HG03378 (cell line): ENCODE data around the gene ANKRD13A.
"Not testable (repeated sequence)": the region's sequence is repeated elsewhere in the genome, so short reads cannot be mapped to it uniquely, and the experiment has no call there.

Source experiments
- ATAC-seq: cut with Tn5 transposase; IDR thresholded peaks from one replicate; pipeline ENCODE4 v1.9.1; 2021; ENCODE audit warnings: mild to moderate bottlenecking, moderate library complexity; ENCODE audit not compliant: unreplicated experiment

Gene ANKRD13A

DNA sequence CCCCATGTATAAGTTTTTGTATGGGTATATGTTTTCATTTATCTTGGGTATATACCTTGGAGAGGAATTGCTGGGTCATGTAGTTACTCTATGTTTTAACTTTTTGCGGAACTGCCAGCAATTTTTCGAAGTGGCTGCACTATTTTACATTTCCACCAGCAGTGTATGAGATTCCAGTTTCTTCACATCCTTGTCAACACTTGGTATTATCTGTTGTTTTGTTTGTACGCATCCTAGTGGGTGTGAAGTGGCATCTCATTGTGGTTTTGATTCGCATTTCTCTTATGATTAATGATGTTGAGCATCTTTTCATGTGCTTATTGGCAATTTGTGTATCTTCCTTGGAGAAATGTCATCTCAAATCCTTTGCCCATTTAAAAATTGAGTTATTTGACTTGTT is 6.9 kb downstream of the ANKRD13A start:
- no peak for ATAC-seq

DNA sequence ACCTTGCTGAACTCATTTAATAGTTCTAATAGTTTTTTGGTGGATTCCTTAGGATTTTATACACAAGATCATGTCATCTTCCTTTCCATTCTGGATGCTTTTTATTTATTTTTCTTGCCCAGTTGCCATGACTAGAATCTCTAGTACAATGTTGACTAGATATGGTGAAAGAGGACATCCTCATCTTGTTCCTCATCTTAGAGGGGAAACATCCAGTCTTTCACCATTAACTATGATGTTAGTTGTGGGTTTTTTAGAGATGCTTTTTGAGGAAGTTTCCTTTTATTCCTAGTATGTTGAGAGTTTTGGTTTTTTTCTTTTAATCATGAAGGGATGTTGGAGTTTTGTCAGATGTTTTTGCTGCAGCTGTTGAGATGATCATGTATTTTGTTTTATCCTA is 8.7 kb downstream of the ANKRD13A start:
- ATAC-seq: no peak

DNA sequence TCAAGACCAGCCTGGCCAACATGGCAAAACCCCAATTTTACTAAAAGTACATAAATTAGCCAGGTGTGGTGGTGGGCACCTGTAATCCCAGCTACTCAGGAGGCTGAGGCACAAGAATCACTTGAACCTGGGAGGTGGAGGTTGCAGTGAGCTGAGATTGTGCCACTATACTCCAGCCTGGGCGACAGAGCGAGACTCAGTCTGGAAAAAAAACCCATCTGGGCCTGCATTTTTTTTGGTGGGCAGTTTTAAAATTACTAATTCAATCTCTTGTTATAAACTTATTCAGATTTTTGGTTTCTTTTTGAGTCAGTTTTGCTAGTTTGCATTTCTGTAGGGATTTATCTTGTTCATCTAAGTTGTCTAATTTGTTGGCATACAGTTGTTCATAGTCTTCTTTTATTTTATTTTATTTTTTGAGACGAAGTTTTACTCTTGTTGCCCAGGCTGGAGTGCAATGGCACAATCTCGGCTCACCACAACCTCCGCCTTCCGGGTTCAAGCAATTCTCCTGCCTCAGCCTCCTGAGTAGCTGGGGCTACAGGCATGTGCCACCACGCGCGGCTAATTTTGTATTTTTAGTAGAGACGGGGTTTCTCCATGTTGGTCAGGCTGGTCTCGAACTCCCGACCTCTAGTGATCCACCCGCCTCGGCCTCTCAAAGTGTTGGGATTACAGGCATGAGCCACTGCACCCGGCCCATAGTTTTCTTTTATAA is 9.6 kb downstream of the ANKRD13A start:
- ATAC-seq: not testable (repeated sequence)

DNA sequence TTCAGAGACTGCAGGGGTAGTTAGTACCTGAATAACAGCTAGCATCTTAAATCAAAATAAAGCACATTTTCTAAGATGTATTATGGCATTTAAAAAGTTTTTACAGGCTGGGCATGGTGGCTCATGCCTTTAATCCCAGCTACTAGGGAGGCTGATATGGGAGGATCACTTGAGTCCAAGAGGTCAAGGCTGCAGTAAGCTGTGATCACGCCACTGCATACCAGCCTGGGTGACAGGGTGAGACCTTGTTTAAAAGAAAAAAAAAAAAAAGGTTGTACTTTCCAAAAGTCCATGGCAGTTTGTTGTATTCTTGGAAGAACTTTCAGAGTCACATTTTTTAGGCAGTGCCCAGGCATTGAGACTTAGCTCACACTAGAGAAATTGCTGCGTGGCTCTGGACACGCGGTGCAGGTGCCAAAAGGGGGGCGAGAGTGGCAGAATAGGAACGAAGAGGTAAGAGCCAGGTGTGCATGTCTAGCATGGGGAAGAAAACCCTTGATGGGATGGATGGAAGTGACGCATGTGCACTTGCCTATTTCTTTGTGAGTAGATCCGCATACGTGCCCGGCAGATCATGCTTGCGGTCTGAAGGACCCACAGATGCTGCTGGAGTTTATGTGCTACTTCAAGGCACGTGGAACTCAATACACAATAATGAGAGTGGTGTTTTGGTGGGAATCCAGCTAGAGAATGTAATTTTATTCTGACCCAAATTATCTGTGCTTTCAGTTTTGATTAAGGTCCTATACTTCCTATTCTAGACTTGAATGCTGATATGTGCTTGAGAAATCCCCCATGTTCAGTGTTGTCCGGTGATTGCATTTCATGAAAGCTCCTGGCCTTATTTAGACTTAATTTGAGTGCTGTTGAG is 11.9 kb downstream of the ANKRD13A start:
- no peak for ATAC-seq

DNA sequence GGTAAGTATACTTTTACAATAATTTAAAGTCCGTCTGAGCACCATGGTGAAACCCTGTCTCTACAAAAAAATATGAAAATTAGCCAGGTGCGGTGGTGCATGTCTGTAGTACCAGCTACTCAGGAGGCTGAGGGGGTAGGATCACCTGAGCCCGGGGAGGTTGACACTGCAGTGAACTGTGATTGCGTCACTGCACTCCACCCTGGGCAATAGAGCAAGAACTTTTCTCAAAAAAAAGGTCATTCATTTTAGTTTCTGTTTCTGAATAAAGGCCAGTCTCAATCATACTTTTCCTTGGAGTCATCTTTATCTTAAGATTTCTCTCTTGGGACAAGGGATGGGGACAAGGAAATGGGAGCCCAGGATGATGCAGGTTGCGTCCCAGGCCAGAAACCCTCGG is 12.9 kb downstream of the ANKRD13A start:
- ATAC-seq: peak; percentile 48

DNA sequence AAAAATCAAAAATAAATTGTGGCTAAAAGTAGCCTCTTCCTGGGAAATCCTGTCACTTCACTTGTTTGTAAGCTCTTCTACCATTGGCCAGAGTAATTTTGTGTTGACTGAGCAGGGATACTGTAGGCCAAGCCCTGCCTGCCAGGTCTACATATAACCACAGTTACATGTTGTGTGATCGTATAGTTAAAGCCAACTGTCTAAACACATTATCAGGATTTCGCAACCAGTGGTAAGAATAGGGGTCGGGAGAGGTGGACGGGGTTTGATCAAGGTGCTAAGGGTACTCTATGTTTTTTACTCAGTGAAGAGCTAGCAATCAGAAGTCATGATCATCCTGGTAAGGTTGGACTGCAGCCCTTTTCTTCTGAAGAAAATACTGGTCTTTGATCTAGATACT is 13.4 kb downstream of the ANKRD13A start:
- no peak for ATAC-seq

DNA sequence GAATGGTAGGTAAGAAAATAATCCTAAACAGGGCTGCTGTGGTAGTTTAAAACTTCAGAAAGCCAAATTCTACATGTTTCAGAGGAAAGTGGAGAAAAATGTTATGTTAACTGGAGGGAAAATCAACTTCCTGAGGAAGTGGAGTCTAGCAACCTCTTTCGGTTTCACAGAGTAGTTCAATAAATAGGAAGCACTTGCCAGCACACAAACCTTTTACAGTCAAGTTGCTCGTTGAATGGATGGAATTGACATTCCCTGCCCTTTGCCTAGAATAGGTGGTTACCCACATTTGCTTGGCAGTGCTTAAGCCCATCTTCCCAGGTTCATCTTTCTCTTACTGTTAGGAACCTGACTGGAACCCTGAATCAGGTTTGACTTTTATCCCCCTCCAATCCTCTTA is 15.9 kb downstream of the ANKRD13A start:
- ATAC-seq: no peak

DNA sequence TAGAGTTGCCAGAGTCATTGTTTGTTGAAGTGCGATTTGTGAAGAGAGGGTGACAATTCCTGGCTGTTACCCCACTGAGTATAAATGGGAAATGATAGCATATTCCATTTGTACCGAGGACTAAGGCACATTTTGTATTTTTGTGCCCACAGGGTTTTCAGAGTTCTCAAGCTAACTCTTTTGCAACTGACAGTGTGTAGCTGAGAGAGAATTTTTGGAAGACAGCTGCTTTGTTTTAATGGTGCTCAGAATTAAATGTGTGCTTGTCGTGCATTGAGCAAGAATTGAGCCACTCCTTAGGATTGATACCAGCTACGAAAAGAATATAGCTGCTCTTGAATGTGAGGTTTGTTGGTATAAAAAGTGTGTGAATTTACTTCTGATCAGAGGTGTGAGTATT is 21.7 kb downstream of the ANKRD13A start:
- no peak for ATAC-seq

DNA sequence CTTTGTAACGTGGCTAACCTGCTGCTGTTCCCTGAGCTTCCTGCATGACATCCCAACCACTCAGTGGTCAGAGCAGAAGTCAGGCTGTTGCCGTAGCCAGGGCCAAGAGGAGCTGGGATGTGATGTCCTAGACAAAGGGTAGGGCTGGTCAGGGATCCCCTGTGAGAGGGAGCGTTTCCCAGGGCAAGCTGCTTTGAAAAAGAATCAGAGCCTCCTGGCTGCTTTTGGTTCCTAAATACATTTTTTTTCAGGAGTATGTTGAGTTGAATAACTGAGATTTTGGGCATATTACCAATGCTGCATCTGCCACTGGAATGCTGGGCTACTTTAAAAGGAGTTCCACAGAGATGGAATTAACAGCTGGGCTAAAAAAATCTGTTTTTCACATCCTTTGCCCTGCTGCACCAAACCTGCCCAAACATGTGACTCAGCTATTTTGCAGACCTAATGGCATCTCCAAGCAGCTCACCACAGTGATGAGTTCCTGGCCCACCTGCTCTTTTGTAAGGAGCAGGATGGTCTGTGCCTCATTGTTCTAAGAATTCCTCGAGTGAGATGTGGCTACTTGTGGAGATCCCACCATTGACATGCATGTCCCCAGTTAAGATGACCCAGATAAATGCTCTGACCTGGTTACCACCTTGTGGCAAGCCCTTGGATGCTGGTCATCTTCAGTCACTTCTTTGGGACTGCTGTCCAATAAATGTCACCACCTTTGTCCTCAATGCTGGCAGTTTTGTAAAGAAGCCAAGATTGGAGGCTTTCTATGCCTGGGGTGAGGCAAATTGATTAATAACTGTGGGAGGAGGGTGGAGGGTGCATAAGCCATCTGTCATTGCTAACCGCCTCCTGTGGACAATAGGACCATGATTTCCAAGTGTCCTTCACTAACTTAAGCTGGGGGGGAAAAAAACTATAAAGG is 24.1 kb downstream of the ANKRD13A start:
- ATAC-seq: no peak

DNA sequence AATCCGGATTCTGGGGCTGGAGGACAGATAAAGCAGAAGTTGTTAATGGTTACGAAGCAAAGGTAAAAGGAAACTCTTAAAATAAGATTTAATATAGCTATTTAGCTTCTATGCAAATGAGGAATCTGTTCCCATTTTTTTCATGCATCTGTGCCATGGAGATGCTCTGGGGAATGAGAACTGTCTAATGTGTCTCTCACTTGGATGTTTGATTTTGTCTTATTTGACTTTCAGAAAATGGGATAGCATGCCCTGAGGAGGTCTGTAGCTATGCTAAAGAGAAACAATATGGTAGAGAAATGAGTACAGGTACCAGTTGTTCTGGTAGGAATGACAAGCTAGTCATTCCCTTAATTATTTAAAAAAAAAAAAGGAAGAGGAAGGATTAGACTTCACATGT is 24.8 kb downstream of the ANKRD13A start:
- no peak for ATAC-seq

DNA sequence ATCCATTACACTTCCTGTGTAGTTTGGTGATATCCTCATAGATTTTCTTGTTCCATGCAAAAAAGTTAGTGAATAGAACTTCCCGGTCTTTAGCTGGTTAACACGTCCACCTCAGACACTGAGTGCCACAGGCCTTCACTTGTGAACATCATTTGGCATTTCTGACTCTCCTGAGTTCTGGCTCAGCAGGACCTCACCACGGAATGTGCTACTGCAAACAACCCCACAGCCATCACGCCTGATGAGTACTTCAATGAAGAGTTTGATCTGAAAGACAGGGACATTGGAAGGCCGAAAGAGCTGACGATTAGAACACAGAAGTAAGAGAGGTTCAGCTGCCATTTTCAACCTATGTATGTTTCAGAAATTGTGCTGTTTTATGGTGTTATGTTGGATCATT is 29.1 kb downstream of the ANKRD13A start:
- ATAC-seq: no peak

DNA sequence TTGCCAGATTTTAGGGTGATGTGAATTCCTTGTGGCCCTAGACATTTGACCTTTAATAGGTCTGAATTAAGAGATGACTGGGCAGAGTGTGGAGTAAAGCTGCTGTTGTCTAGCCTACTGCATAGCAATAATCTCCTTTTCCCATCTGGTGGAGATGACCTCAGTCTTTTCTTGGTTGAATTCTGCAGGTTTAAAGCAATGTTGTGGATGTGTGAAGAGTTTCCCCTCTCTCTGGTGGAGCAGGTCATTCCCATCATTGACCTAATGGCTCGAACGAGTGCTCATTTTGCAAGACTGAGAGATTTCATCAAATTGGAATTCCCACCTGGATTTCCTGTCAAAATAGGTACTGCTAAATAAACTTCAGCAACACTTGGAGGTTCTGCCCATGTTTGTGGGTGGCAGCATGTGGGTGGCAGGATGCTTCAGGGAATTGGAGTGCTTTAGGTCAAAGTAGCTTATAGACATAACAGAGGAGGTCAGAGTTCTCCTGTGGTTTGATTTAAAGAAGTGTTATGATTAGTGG is 30.1 kb downstream of the ANKRD13A start:
- no peak for ATAC-seq

DNA sequence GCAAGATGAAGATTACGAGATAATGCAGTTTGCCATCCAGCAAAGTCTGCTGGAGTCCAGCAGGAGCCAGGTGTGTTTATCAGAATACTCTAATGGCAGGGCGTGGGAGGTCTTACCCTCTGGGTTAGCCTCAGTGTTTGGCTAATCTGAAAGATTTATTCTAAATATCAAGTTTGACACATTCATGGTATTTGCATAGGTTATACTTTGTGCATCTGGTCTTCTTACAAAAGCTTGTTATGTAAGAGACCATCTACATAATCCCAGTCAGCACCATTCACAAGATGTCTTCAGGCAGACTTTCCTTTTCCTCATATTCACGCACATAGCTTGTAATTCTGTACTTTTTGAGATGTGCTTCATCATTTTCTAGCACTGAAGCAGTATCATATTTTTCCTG is 34.7 kb downstream of the ANKRD13A start:
- no peak for ATAC-seq

DNA sequence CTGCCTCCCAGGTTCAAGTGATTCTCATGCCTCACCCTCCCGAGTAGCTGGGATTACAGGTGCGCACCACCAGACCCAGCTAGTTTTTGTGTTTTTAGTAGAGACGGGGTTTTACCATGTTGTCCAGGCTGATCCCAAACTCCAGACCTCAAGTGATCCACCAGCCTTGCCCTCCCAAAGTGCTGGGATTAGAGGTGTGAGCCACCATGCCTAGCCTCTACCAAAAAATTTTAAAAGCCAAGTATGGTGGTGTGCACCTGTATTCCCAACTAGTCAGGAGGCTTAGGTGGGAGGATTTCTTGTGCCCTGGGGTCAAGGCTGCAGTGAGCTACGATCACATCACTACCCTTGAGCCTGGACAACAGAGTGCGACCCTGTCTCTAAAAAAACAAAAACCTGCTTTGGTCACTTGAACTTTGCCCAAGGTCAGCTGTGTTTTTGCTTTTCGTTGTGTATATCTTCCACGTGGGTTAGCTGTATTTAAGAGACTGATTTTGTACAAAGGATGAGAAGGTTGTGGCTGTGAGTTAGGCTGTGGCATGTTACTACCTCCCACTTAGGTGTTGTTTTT is 36.4 kb downstream of the ANKRD13A start:
- no peak for ATAC-seq

DNA sequence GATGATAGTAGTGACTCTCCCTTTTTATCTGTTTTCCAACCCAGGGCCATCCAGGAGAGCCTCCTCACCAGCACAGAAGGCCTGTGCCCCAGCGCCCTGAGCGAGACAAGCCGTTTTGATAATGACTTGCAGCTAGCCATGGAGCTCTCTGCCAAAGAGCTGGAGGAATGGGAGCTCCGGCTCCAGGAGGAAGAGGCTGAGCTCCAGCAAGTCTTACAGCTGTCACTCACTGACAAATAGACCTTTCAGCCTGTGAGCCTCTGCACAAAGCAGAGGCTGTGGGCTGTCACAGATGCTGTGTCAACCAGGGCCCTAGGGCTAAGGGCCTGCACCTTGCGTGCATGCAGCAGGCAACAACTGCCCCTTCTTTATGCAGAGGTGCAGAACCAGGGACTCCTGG is 38.1 kb downstream of the ANKRD13A start:
- no peak for ATAC-seq

DNA sequence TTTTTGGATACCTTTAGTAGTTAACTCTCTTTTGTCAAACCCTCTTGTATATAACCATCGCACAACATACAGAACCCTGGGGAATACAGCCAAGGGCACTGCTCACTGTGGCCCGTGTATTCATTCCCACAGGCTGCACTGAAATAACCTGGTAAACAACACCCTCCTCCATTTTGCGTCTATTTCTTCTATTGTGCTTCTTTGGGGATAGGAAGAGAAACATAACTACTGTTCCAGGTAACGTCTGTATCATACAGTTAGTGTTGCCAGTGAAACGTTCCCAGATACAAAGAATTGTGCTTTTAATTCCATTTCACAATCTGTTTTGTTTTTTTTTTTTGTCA is 39.5 kb downstream of the ANKRD13A start:
- no peak for ATAC-seq

DNA sequence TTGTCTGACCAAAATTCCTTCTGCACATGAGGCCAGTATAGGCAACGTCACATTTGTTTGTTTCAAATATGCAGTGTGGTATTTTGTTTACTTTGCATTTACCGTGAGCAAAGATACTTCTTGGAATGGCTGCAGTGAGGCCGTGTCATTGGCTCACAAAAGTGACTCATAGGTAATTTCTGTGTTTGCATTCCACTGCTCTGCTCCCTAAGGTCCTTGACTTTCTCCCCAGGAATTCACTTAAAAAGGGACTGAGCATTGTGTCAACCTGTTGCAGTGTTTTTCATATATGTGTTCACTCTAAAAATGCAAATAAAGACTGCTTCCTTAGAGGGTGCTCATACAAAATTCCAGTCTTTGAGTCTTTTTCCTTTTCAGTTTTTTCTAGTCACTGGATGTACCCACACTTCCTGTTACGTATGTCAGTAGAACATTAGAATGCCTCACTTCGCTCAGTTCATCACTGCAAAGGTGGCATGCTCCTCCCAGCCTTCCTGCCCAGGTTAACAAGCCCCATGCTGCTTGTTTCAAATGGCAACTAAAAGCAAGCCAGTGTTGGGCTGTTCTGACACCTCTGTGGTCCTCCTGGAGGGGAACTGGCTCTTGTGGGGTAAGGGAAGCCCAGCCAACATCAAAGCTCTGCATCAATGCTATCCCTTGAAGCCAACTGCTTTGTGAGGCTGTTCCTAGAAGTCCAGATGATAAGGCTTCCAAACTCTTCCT is 40.0 kb downstream of the ANKRD13A start:
- ATAC-seq: no peak

DNA sequence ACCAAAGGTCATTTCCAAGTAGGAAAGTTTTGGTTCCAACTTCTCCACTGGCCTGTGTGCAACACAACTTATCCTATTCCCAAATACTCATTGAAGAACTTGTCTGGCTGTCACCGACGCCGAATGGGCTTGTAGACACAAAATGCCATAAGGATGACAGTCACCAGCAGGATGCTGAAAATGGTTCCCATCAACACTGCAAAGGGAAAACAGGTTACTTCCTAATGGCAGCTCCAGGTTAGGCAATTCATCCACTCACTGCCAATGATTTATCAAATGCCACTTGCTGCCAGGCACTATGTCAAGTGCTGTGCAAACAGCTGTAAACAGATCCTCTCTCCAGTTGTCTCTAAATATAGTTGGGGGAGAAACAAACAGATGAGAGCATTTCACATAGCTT is 43.0 kb downstream of the ANKRD13A start:
- ATAC-seq: no peak

DNA sequence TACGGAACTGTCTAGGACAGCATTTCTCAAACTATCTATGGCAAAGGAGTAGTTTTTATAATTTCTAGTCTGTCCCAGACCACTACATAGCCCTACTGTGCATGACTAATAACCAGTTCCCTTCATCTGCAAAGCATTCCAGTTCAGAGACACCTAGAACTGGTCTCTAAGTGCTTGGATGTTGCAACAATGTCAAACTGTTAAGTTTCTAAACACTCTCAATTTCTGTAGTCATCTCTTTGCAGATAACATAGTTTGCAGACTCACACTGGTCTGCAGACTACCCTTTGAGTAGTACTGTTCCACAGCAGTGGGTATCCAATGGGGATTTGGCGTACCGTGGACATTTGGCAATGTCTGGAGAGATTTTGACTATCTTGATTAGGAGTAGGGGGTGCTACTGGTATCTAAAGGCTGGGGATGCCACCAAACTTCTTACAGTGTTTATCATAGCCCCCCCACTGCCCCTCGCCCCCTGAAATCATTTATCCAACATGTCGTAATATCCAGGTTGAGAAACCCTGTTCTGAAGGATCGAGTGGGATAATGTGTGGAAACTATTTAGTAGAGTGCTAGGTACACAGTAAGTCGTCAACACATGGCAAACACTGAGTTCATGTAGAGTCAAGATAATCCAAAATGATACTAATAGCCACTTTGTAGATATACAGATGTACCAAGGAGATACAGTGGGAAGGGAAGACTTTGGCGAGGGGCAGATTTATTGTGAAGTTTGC is 47.4 kb downstream of the ANKRD13A start:
- no peak for ATAC-seq
